GM21723 (cell line): ENCODE data around the gene KRT8.

Experiments used
- ATAC-seq: cut with Tn5 transposase; IDR thresholded peaks from one replicate; pipeline ENCODE4 v1.9.1; 2021; ENCODE audit warnings: mild to moderate bottlenecking, moderate library complexity; ENCODE audit not compliant: unreplicated experiment

The KRT8 gene

GRCh38 chr12:52925717-52926595 lies 21.1 kb upstream of the KRT8 start:
- no peak for ATAC-seq

GRCh38 chr12:52924764-52925716 lies 20.2 kb upstream of the KRT8 start:
- ATAC-seq: no peak

GRCh38 chr12:52921488-52922165 lies 16.8 kb upstream of the KRT8 start:
- no peak for ATAC-seq

- ATAC-seq: no peak
These were observed 16.1 kb upstream of the KRT8 start for GRCh38 chr12:52920937-52921336.

- no peak for ATAC-seq
These were observed 13.9 kb upstream of the KRT8 start for GRCh38 chr12:52918784-52919183.

- no peak for ATAC-seq
These were observed 13.5 kb upstream of the KRT8 start for GRCh38 chr12:52918351-52918750.

- ATAC-seq: no peak
These were observed 12.9 kb upstream of the KRT8 start for GRCh38 chr12:52917800-52918199.

- no peak for ATAC-seq
These were observed 11.3 kb upstream of the KRT8 start for GRCh38 chr12:52916216-52916615.

GRCh38 chr12:52915637-52916036 lies 10.8 kb upstream of the KRT8 start:
- ATAC-seq: no peak

GRCh38 chr12:52914576-52915121 lies 9.8 kb upstream of the KRT8 start:
- no peak for ATAC-seq

GRCh38 chr12:52913431-52913821 lies 8.6 kb upstream of the KRT8 start:
- ATAC-seq: no peak

GRCh38 chr12:52912711-52913430 lies 8.0 kb upstream of the KRT8 start:
- no peak for ATAC-seq

- ATAC-seq: no peak
These were observed 5.5 kb upstream of the KRT8 start for GRCh38 chr12:52910248-52910883.

GRCh38 chr12:52909796-52910195 lies 4.9 kb upstream of the KRT8 start:
- no peak for ATAC-seq

GRCh38 chr12:52909331-52909730 lies 4.5 kb upstream of the KRT8 start:
- ATAC-seq: no peak

GRCh38 chr12:52907092-52907810 lies 2.4 kb upstream of the KRT8 start:
- ATAC-seq: no peak

- ATAC-seq: no peak
These were observed 1.3 kb upstream of the KRT8 start for GRCh38 chr12:52906191-52906601.

- peak; percentile 62 for ATAC-seq
These were observed 894 bp downstream of the KRT8 start for GRCh38 chr12:52903855-52904508.
